ENCODE results near the gene GLRA1.

DNA sequence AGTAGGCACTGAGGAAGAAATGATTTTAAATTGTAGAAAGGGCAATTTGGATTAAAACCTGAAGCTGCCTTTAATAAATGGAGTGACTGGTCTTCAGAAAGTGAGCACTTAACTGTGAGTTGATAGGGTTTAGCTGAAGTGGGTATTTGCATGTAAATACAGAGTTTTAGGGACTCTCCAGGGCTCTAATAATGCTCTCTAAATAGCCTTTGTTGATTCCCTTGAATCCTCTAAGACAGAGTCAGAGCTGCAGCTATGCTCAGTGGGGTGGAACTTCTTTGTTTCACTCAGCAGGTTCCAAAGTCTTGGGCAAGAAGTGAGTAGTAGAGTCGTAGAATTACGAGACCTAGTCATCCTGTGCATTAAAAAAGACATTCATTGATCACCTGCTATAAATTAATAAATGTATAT lies 21.4 kb downstream of the GLRA1 start:
- TF ChIP-seq, protein P1, sequence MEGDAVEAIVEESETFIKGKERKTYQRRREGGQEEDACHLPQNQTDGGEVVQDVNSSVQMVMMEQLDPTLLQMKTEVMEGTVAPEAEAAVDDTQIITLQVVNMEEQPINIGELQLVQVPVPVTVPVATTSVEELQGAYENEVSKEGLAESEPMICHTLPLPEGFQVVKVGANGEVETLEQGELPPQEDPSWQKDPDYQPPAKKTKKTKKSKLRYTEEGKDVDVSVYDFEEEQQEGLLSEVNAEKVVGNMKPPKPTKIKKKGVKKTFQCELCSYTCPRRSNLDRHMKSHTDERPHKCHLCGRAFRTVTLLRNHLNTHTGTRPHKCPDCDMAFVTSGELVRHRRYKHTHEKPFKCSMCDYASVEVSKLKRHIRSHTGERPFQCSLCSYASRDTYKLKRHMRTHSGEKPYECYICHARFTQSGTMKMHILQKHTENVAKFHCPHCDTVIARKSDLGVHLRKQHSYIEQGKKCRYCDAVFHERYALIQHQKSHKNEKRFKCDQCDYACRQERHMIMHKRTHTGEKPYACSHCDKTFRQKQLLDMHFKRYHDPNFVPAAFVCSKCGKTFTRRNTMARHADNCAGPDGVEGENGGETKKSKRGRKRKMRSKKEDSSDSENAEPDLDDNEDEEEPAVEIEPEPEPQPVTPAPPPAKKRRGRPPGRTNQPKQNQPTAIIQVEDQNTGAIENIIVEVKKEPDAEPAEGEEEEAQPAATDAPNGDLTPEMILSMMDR (conservative IDR thresholded peaks at IDR 0.05 in 1 of 2, IDR thresholded peaks at IDR 0.05 in 1 of 2; ENCODE audit: extremely low read depth in 1 of 2, insufficient read depth in 1 of 2, low read depth in 1 of 2, low read length in 2 of 2), result no peak
- TF ChIP-seq EZH2 (IDR thresholded peaks at IDR 0.05; ENCODE audit: borderline replicate concordance, low read length), result no peak
